ENCODE results near the gene DGUOK.
"Not testable (repeated sequence)": the region's sequence is repeated elsewhere in the genome, so short reads cannot be mapped to it uniquely, and the experiment has no call there.

The DGUOK gene

GRCh38 chr2:73899801-73900336 is 26.8 kb upstream of the DGUOK start:
- no peak for DNase-seq (ENCODE audit: low read depth in 2 of 2)

- no peak for DNase-seq (ENCODE audit: low read depth in 2 of 2)
These were observed 25.5 kb upstream of the DGUOK start for GRCh38 chr2:73901143-73901542.

DNA sequence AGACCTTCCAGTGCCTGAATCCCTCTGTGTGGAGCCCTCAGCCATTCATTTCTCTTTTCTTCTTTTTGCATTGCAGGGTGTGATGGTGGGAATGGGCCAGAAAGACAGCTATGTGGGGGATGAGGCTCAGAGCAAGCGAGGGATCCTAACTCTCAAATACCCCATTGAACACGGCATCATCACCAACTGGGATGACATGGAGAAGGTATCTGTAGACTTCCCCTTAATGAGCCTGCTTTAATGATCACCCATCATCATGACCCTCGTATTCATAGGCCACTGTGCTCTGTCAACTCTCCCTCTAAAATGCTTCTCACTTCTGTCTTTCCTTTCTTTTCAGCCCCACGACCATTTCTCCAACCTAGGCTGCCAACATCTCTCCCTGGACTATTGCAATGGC is 24.4 kb upstream of the DGUOK start:
- DNase-seq (ENCODE audit: low read depth in 2 of 2): no peak

GRCh38 chr2:73903313-73903712 is 23.4 kb upstream of the DGUOK start:
- DNase-seq (ENCODE audit: low read depth in 2 of 2): no peak

GRCh38 chr2:73903949-73904613 is 22.6 kb upstream of the DGUOK start:
- not testable (repeated sequence) for DNase-seq (ENCODE audit: low read depth in 2 of 2)

DNA sequence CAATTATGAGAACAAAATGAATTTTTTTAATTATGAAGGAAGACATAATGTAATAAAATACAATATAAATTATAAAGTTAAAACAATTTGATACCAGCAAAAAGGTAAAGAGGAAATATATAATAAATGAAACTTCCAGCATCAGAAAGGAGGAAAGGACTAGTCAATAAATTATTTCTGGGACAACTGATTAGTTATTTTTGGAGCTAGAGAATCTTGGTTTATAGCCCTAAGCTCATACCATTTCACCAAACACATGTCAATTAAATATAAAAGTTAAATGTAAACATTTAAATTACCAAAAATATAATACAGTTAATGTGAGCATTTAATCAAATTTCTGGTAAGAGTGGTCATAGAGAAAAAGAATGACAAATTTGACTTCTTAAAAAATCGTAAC is 21.7 kb upstream of the DGUOK start:
- no peak for DNase-seq (ENCODE audit: low read depth in 2 of 2)

DNA sequence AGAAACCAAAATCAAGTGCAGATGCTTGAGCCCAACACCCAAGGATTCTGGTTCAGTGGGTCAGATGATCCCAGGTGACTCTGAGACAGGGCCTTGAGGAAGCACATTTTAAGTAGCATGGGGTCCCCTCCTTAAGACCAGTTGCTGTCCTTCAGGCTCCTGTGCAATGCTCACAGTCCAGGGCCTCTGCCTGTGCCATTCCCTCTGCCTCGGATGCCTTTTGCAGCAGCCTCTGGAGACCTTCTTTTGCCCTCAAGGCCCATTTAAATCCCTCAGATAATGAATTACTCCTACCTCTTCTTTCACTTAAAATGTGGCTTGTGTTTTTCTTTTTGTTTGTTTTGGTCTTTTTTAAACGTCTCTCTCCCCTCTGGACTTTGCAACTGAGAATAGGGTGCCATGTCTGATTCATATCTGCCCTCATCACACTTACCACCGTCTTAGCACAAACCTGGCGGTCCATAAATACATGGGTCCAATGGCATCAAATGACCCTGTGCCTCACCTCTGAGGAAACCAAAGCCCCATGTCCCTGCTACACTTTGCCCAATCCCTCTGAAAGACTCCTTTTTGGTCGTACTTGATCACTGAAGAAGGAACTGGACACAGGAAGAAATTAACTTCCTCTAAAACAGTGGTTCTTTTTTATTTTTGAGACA is 19.7 kb upstream of the DGUOK start:
- no peak for DNase-seq (ENCODE audit: low read depth in 2 of 2)

GRCh38 chr2:73907840-73908452 is 18.7 kb upstream of the DGUOK start:
- DNase-seq (ENCODE audit: low read depth in 2 of 2): peak in 1 of 2 donors; percentile 25

GRCh38 chr2:73908689-73909652 is 17.7 kb upstream of the DGUOK start:
- no peak for DNase-seq (ENCODE audit: low read depth in 2 of 2)

GRCh38 chr2:73910873-73911547 is 15.7 kb upstream of the DGUOK start:
- no peak for DNase-seq (ENCODE audit: low read depth in 2 of 2)

- DNase-seq (ENCODE audit: low read depth in 2 of 2): no peak
These were observed 15.0 kb upstream of the DGUOK start for GRCh38 chr2:73911548-73912208.

GRCh38 chr2:73913414-73914054 is 13.1 kb upstream of the DGUOK start:
- no peak for DNase-seq (ENCODE audit: low read depth in 2 of 2)

DNA sequence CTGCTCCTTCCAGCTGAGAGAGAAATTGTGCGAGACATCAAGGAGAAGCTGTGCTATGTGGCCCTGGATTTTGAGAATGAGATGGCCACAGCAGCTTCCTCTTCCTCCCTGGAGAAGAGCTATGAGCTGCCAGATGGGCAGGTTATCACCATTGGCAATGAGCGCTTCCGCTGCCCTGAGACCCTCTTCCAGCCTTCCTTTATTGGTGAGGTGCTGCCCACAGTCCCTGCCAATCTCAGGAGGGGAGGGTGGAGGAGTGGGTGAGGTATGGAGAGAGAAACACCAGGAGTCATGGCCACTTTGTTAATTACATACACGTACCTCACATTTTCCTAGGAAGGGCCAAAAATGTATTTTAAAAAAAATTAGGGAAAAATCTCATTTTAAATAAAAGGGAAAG is 12.0 kb upstream of the DGUOK start:
- no peak for DNase-seq (ENCODE audit: low read depth in 2 of 2)

DNA sequence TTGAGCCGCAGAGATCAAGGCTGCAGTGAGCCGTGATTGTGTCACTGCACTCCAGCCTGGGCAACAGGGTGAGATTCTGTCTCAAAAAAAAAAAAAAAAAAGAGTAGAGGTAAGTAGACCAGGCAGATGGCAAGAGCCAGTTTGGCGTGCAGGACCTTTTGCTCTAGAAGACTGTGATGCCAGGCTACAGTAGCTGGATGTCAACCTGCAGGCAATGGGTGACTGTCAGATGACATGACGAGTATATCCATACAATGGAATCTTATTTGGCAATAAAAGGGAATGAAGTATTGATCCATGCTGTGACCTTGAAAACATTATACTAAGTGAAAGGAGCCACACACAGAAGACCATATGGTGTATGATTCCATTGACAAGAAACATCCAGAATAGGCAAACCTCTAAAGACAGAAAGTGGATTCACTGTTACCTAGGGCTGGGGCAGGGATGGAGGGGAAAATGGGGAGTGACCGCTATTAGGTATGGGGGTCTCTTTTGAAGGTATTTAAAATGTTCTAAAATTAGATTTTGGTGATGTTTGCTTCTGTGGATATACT is 11.2 kb upstream of the DGUOK start:
- no peak for DNase-seq (ENCODE audit: low read depth in 2 of 2)

DNA sequence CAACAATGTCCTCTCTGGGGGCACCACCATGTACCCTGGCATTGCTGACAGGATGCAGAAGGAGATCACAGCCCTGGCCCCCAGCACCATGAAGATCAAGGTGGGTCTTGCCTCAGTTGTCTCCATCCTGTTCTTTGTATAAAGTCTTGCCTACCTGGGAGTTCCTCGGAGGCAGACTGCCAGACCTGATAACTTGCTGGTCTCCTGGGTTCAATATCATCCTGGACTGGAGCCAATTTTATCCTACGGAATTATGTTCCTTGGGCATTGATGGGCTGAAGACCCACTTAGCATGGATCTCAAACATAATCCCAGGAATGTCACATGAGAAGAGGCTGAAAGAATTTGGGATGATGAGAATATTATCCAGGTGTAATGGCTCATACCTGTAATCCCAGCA is 10.0 kb upstream of the DGUOK start:
- DNase-seq (ENCODE audit: low read depth in 2 of 2): no peak

GRCh38 chr2:73917296-73917695 is 9.4 kb upstream of the DGUOK start:
- no peak for DNase-seq (ENCODE audit: low read depth in 2 of 2)

GRCh38 chr2:73917696-73918207 is 8.9 kb upstream of the DGUOK start:
- no peak for DNase-seq (ENCODE audit: low read depth in 2 of 2)

DNA sequence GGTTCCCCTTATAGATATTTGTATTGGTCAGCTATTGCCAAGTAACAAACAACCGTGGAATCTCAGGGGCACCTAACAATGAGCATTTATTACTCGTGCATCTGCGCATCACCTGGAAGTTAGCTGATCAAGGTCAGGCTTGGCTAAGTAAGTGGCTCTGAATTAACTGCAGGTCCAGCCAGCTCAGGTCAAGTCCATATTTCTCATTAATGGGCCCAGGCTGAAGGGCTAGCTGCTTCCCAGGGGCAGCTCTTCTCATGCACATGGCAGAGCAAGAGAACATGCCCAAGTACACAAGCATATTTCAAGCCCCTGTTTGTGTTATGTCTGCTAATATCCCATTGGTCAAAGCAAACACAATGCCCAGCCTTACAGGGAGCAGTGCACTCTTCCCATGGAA is 7.8 kb upstream of the DGUOK start:
- no peak for DNase-seq (ENCODE audit: low read depth in 2 of 2)

DNA sequence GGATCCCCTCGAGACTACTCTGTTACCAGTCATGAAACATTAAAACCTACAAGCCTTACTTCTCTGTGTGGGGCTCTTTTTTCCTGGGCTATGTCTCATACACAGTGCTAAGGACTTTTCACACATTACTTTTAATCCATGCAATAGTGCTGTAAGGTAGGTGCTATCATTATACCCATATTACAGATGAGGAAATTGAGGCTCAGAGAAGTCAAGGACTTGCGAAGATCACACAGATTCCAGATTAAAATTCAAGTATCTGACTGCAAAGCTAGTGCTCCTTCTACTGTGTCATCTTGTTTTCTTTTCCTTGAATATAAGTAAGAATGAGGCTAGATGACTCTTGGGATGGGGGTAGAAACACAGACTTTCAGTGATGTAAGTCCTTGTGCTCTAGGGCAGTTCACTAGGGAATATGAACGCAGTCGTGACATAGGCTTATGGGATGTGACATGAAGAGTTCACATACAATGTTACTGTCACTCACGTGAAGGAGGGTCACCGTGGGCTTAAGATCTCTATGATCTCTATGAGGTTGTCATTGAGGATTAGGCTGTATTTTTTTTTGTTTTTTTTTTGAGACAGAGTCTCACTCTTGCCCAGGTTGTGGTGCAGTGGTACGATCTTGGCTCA is 7.0 kb upstream of the DGUOK start:
- no peak for DNase-seq (ENCODE audit: low read depth in 2 of 2)
